Dermis lymphatic vessel endothelial cell (primary cell): ENCODE results near the gene TOP1. TPM values are rescaled to one million over a fixed set of nuclear protein-coding genes. Genes with fewer than 3 reads are reported as not detected.

Experiments
- total RNA-seq: library from RNA; depleted of rRNA; stranded (reverse); fragments of >200 nt; gene quantifications from 2 replicates; pipeline ENCODE4 v1.2.1, GENCODE V29; 2014

The TOP1 gene
- 12.4 and 18.8 TPM in 2 replicates for total RNA-seq

GRCh38 chr20:41028359-41029149, at the start of gene TOP1:
Gene TOP1, plus strand, starts transcription at chr20:41028822. Its CDS starts 246 bp downstream, at chr20:41029068.

DNA sequence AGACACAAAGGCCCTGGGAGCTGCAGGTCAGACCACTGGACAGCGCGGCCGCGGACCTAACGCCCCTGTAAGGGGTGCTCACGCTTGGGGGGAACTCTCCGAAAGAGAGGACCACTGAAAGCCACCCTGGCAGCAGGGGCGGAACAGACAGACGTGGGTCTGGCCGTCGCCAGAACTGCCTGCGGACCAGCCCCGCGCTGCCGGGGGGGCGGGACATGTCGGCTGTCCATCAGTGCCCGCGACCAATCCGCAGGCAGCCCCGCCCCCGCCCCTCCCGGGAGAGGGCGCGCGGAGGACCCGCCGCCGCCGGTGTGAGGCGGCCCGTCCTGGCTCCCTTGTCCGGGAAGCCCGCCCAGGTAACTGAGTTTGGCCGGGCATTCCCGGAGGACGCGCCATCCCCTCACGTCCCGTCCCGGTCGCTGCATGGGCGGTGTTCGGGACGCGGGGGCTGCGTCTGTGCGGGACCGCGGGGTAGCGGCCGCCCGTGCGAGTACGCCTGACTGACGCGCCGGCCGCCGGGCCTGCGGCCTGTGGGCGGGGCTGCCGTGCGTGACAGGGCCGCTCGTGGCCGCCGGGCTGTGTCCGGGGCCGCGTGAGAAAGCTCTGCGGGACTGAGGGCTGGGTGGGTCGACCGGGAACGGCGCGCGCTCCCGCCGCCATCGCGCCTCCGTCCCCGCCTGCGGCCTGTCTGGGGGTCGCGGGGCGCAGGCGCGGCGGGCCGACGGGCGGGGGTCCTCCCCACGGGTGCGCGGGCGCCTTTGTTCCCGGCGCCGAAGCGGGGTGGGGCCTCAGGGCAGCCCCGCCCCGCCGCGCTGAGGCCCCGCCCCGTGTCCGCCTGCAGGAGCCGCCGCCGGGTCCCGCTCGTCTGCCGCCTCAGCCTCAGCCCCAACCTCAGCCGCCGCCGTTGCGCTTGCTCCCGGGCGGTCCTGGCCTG, 108.3 kb downstream of the TOP1 start, which contains the start of gene PLCG1:
Gene PLCG1 (plus strand): TSS at position 864 of the 934 bp plus-strand sequence. CDS start 99 bp downstream, outside the sequence.

Other genes starting within 250 kb of the TOP1 start
- 153 and 166 TPM in 2 replicates for gene PLCG1, start 108.7 kb downstream of the TOP1 start, total RNA-seq